A549 (cell line): Measurements from ENCODE around the gene GRK2. TPM values are rescaled to one million over a fixed set of nuclear protein-coding genes. Genes with fewer than 3 reads are reported as not detected.

Experiments
- ATAC-seq, 2 experiments: fragments of 200-7000 bp in 1 of 2; fragments of >200 bp in 1 of 2; cut with Nextera tagmentation in 1 of 2; cut with Tn5 transposase in 1 of 2; 3 replicates each; pipeline versions ENCODE4 v1.8.0 to v1.9.1; 2018 to 2020; ENCODE audit warnings: mild to moderate bottlenecking in 1 of 2, moderate library complexity in 1 of 2
- CTCF ChIA-PET: fragments of 300-600 bp; sonication (Branson Sonifier 250); formaldehyde crosslinking; extraction: SDS; loops from one replicate; lab custom pipeline; 2021; ENCODE audit warnings: antibody characterized with exemption, inconsistent platforms; lab: Yijun Ruan, JAX
- POLR2A ChIA-PET: fragments of 350-600 bp; formaldehyde crosslinking; extraction: SDS; loops from one replicate; lab custom pipeline; 2021; ENCODE audit warnings: antibody characterized with exemption, inconsistent platforms; lab: Yijun Ruan, JAX
- DNase-seq, 2 experiments: peaks; one replicate each; pipeline versions ENCODE4 v3.0.0 to v3.0.0-alpha.2; 2011 to 2016; ENCODE audit warnings: low read depth in 1 of 2, low spot score in 1 of 2
- FAIRE-seq: peaks from 2 replicates; lab custom pipeline; 2011; peaks lifted over from hg19 to GRCh38; lab: Jason Lieb, UNC
- H3K27ac ChIP-seq, 2 experiments: fragments of >200 bp; sonication (Bioruptor Twin); formaldehyde crosslinking; 3 replicates each; pipeline ENCODE4 v1.5.1; 2016 to 2017
- H3K4me1 ChIP-seq: fragments of >200 bp; sonication (Bioruptor Twin); formaldehyde crosslinking; 3 replicates; pipeline ENCODE4 v1.6.1; 2016
- H3K4me2 ChIP-seq: fragments of >200 bp; sonication (Bioruptor Twin); formaldehyde crosslinking; 3 replicates; pipeline ENCODE4 v1.6.1; 2016
- H3K4me3 ChIP-seq: fragments of >200 bp; sonication (Bioruptor Twin); formaldehyde crosslinking; 3 replicates; pipeline ENCODE4 v1.5.1; 2016
- H3K9me3 ChIP-seq: fragments of >200 bp; sonication (Bioruptor Twin); formaldehyde crosslinking; 3 replicates; pipeline ENCODE4 v1.6.1; 2016
- CHD4 ChIP-seq: fragments of 200-600 bp; sonication (generic); IDR thresholded peaks from 2 replicates; pipeline ENCODE4 v1.6.1; 2016; ENCODE audit warnings: antibody characterized with exemption, mild to moderate bottlenecking, borderline replicate concordance
- EHMT2 ChIP-seq: fragments of 200-600 bp; sonication (generic); IDR thresholded peaks from 2 replicates; pipeline ENCODE4 v1.6.1; 2016; ENCODE audit warnings: antibody characterized with exemption, low read depth, mild to moderate bottlenecking, moderate library complexity
- ESRRA ChIP-seq: fragments of 150-350 bp; IDR thresholded peaks from 2 replicates; pipeline ENCODE4 v1.6.1; 2014; ENCODE audit warnings: mild to moderate bottlenecking, low read length, borderline replicate concordance
- FOSB ChIP-seq: fragments of 250-450 bp; sonication (Bioruptor Pico); IDR thresholded peaks from 2 replicates; pipeline ENCODE4 v1.5.0; 2020; ENCODE audit warnings: mild to moderate bottlenecking, moderate library complexity
- FOXS1 ChIP-seq: fragments of 250-450 bp; sonication (Bioruptor Pico); IDR thresholded peaks from 2 replicates; pipeline ENCODE4 v1.5.0; 2020; ENCODE audit warnings: mild to moderate bottlenecking, moderate library complexity
- GATA3 ChIP-seq: IDR thresholded peaks from 2 replicates; pipeline ENCODE4 v1.6.1; 2012; ENCODE audit warnings: borderline replicate concordance
- HOXB13 ChIP-seq: fragments of 250-450 bp; sonication (Bioruptor Pico); IDR thresholded peaks from 2 replicates; pipeline ENCODE4 v1.5.0; 2020; ENCODE audit warnings: low read depth, mild to moderate bottlenecking, moderate library complexity
- MYC ChIP-seq: IDR thresholded peaks from 2 replicates; pipeline ENCODE4 v1.6.1; 2012; ENCODE audit warnings: mild to moderate bottlenecking, inconsistent platforms, low read length, improper control_type of control experiment, borderline replicate concordance
- NPAS2 ChIP-seq: fragments of 250-450 bp; sonication (Bioruptor Pico); IDR thresholded peaks from 2 replicates; pipeline ENCODE4 v1.8.0; 2022; ENCODE audit warnings: mild to moderate bottlenecking, moderate library complexity, borderline replicate concordance
- POLR2AphosphoS2 ChIP-seq: conservative IDR thresholded peaks from 2 replicates; pipeline ENCODE4 v1.6.1; 2012; ENCODE audit warnings: low read length, improper control_type of control experiment, inconsistent platforms
- RAD21 ChIP-seq, 2 experiments: fragments of >200 bp in 1 of 2; sonication (Bioruptor Twin) in 1 of 2; formaldehyde crosslinking in 1 of 2; IDR thresholded peaks in 1 of 2; conservative IDR thresholded peaks in 1 of 2; 2 replicates in 1 of 2; 3 replicates in 1 of 2; pipeline ENCODE4 v1.6.1; 2012 to 2018; ENCODE audit warnings: inconsistent platforms in 1 of 2
- RCOR1 ChIP-seq: fragments of 150-350 bp; IDR thresholded peaks from 2 replicates; pipeline ENCODE4 v1.6.1; 2014; ENCODE audit warnings: antibody characterized with exemption, low read length, low read depth
- SMC3 ChIP-seq: fragments of >200 bp; sonication (Bioruptor Twin); formaldehyde crosslinking; IDR thresholded peaks from 3 replicates; pipeline ENCODE4 v1.6.1; 2018; ENCODE audit warnings: inconsistent platforms
- TP53 ChIP-seq: fragments of 250-450 bp; sonication (Bioruptor Pico); IDR thresholded peaks from 2 replicates; pipeline ENCODE4 v1.5.0; 2021; ENCODE audit warnings: mild to moderate bottlenecking, moderate library complexity
- ZSCAN20 ChIP-seq: fragments of 250-450 bp; sonication (Bioruptor Pico); IDR thresholded peaks from 2 replicates; pipeline ENCODE4 v1.8.0; 2022; ENCODE audit warnings: mild to moderate bottlenecking, moderate library complexity
- WGBS: methylation state at CpG from one replicate; pipeline ENCODE4 v1.1.6; 2017; ENCODE audit errors: missing lambda C conversion rate; 5-methylcytosine and 5-hydroxymethylcytosine counted together
- polyA plus RNA-seq, 4 experiments: library from polyadenylated mRNA; depleted of rRNA in 3 of 4; stranded (reverse); fragments of >200 nt; fragmentation: RNase III in 1 of 4; extraction: RNeasy Plus Mini Kit Qiagen cat#74134 plus additional on column Dnase treatment in 1 of 4; gene quantifications; 2 replicates in 3 of 4; 3 replicates in 1 of 4; pipeline ENCODE4 v1.2.3, GENCODE V29; 2011 to 2017
- TF ChIP-seq, protein P1 (sequence below): IDR thresholded peaks from 2 replicates; pipeline ENCODE4 v1.6.1; 2012; ENCODE audit warnings: low read depth, borderline replicate concordance
- TF ChIP-seq, protein P2 (sequence below): fragments of 200-600 bp; sonication (generic); IDR thresholded peaks from 2 replicates; pipeline ENCODE4 v1.6.1; 2016; ENCODE audit warnings: antibody characterized with exemption, mild to moderate bottlenecking, moderate library complexity
- TF ChIP-seq, protein P3 (sequence below): fragments of >200 bp; sonication (Bioruptor Twin); formaldehyde crosslinking; IDR thresholded peaks from 3 replicates; pipeline ENCODE4 v1.6.1; 2016
- TF ChIP-seq, protein P4 (sequence below): IDR thresholded peaks from 2 replicates; pipeline ENCODE4 v1.6.1; 2012
- TF ChIP-seq, protein P5 (sequence below): fragments of 150-350 bp; IDR thresholded peaks from 2 replicates; pipeline ENCODE4 v1.6.1; 2014; ENCODE audit warnings: low read depth, mild to moderate bottlenecking, low read length
- TF ChIP-seq, protein P6 (sequence below): fragments of 450-650 bp; IDR thresholded peaks from 2 replicates; pipeline ENCODE4 v1.6.1; 2014; ENCODE audit warnings: antibody characterized with exemption
- TF ChIP-seq, protein P7 (sequence below): fragments of 250-450 bp; sonication (Bioruptor Pico); IDR thresholded peaks from 2 replicates; pipeline ENCODE4 v1.5.0; 2020; ENCODE audit warnings: low read depth, mild to moderate bottlenecking, moderate library complexity

Gene GRK2
- polyA plus RNA-seq, 2 of the 4 experiments (the other 2 are of a cell fraction), result 20.5 to 29.7 TPM

DNA sequence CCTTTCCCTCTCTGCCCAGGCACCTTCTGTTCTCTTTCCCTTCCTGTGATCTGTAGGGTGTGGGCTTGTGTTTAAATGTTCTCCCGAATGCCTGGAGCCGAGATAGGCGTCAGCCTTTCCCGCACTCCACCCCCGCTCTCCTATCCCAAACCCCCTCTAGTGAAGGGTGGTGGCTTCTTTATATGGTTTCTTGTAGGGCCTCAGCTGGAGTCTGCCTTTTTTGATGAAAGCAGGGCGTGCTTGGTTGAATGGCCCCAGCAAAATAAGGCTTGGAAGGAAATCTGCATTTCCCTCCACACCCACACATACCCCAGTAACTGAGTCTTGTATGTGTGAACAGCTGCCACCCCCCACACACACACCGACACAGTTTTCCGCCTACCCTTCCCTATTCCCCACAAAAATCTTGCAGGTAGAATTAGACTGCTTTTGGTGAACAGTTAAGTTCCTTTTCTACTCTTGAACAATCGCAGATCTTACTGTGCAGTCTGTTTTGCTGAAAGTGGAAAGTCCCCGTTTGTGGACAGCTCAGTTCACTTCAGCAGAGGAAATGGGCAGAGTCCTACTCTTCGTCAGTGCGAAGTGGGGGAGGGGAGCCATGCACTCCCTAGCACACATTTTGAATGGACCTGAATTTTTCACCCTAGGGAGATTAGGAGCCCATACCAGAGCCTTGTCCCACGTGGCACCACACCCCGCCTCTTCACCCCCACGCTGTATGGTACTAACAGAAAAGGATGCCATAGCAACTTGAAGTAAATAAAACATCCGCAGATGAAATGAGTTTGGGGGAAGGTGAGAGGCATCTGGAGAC lies 25.5 kb upstream of the GRK2 start:
- TF ChIP-seq, protein P1, sequence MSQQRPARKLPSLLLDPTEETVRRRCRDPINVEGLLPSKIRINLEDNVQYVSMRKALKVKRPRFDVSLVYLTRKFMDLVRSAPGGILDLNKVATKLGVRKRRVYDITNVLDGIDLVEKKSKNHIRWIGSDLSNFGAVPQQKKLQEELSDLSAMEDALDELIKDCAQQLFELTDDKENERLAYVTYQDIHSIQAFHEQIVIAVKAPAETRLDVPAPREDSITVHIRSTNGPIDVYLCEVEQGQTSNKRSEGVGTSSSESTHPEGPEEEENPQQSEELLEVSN, result no peak
- TF ChIP-seq, protein P2, sequence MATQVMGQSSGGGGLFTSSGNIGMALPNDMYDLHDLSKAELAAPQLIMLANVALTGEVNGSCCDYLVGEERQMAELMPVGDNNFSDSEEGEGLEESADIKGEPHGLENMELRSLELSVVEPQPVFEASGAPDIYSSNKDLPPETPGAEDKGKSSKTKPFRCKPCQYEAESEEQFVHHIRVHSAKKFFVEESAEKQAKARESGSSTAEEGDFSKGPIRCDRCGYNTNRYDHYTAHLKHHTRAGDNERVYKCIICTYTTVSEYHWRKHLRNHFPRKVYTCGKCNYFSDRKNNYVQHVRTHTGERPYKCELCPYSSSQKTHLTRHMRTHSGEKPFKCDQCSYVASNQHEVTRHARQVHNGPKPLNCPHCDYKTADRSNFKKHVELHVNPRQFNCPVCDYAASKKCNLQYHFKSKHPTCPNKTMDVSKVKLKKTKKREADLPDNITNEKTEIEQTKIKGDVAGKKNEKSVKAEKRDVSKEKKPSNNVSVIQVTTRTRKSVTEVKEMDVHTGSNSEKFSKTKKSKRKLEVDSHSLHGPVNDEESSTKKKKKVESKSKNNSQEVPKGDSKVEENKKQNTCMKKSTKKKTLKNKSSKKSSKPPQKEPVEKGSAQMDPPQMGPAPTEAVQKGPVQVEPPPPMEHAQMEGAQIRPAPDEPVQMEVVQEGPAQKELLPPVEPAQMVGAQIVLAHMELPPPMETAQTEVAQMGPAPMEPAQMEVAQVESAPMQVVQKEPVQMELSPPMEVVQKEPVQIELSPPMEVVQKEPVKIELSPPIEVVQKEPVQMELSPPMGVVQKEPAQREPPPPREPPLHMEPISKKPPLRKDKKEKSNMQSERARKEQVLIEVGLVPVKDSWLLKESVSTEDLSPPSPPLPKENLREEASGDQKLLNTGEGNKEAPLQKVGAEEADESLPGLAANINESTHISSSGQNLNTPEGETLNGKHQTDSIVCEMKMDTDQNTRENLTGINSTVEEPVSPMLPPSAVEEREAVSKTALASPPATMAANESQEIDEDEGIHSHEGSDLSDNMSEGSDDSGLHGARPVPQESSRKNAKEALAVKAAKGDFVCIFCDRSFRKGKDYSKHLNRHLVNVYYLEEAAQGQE, result peak; percentile 18; the same call in 1 of the 2 replicates
- TF ChIP-seq TP53 (CRISPR knock-in tag) (0 out of 2 replicates have a peak, but pooled peaks have one; percentile 47), EHMT2 (no peak), POLR2AphosphoS2 (no peak), NPAS2 (CRISPR knock-in tag) (no peak), RCOR1 (no peak), FOXS1 (CRISPR knock-in tag) (no peak), MYC (peak; percentile 90; the same call in 1 of the 2 replicates), RAD21 (conservative IDR thresholded peaks at IDR 0.05 in 1 of 2, IDR thresholded peaks at IDR 0.05 in 1 of 2) (no peak)
- TF ChIP-seq, protein P3, sequence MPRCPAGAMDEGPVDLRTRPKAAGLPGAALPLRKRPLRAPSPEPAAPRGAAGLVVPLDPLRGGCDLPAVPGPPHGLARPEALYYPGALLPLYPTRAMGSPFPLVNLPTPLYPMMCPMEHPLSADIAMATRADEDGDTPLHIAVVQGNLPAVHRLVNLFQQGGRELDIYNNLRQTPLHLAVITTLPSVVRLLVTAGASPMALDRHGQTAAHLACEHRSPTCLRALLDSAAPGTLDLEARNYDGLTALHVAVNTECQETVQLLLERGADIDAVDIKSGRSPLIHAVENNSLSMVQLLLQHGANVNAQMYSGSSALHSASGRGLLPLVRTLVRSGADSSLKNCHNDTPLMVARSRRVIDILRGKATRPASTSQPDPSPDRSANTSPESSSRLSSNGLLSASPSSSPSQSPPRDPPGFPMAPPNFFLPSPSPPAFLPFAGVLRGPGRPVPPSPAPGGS, result no peak
- TF ChIP-seq, protein P4, sequence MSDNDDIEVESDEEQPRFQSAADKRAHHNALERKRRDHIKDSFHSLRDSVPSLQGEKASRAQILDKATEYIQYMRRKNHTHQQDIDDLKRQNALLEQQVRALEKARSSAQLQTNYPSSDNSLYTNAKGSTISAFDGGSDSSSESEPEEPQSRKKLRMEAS, result peak; percentile 80
- TF ChIP-seq, protein P5, sequence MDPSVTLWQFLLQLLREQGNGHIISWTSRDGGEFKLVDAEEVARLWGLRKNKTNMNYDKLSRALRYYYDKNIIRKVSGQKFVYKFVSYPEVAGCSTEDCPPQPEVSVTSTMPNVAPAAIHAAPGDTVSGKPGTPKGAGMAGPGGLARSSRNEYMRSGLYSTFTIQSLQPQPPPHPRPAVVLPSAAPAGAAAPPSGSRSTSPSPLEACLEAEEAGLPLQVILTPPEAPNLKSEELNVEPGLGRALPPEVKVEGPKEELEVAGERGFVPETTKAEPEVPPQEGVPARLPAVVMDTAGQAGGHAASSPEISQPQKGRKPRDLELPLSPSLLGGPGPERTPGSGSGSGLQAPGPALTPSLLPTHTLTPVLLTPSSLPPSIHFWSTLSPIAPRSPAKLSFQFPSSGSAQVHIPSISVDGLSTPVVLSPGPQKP, result no peak
- TF ChIP-seq, protein P6, sequence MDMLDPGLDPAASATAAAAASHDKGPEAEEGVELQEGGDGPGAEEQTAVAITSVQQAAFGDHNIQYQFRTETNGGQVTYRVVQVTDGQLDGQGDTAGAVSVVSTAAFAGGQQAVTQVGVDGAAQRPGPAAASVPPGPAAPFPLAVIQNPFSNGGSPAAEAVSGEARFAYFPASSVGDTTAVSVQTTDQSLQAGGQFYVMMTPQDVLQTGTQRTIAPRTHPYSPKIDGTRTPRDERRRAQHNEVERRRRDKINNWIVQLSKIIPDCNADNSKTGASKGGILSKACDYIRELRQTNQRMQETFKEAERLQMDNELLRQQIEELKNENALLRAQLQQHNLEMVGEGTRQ, result peak; percentile 63
- ATAC-seq, result peak; percentile 54 to 59
- ChIA-PET CTCF (interaction anchor here (0.6 to 4.2 kb wide), 9 partner anchors 7 to 804 kb away, joined by 3 to 21 read pairs (median 4); no protein-coding TSS in a partner anchor), POLR2A (interaction anchor here (1.0 to 2.2 kb wide), 5 partner anchors 12 to 160 kb away, joined by 3 to 10 read pairs (median 7); partner anchors contain the start of genes ANKRD13D and KDM2A)
- WGBS, result 4% methylated on average over 16 of the region's 16 CpGs
- Histone ChIP-seq H3K4me2 (peak overlapping the region; percentile 94), H3K27ac (peak overlapping the region; percentile 80 to 89), H3K9me3 (no peaks in the 10 kb centered on the region), H3K4me1 (peaks cover 28% of the 10 kb centered on the region), H3K4me3 (peak overlapping the region; percentile 69)
- DNase-seq, result peak; percentile 56 to 75
- no peak for FAIRE-seq

DNA sequence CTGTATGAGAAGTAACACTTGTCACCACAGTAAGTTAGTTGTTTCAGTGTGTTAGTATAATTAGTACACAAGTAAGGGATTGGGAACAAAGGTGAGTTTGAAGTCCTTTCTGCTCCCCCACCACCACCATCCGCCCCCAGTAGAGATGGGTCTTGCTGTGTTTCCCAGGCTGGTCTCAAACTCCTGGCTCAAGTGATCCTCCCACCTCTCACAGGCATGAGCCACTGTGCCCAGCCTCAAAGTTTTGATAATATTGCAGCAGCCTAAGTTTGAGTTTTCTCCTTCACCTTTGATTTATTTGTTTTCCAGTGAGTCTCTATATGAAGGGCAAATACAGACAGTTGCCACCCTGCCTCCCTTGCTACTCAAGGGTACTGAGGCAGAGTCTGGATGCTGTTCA lies 23.7 kb upstream of the GRK2 start:
- DNase-seq (no peak), FAIRE-seq (no peak), ATAC-seq (no peak)
- Histone ChIP-seq H3K4me3 (no peak overlapping the region), H3K9me3 (no peaks in the 10 kb centered on the region), H3K4me2 (peak overlapping the region; percentile 94), H3K27ac (no peak overlapping the region), H3K4me1 (peaks cover 30% of the 10 kb centered on the region)
- ChIA-PET POLR2A (no interaction called here), CTCF (interaction anchor here (0.6 to 3.8 kb wide), 5 partner anchors 11 to 124 kb away, joined by 3 to 13 read pairs (median 5); no protein-coding TSS in a partner anchor)
- 80% methylated on average over 1 of the region's 1 CpG for WGBS
- TF ChIP-seq ZSCAN20 (no peak), GATA3 (no peak), RAD21 (conservative IDR thresholded peaks at IDR 0.05 in 1 of 2, IDR thresholded peaks at IDR 0.05 in 1 of 2) (no peak), CHD4 (no peak), FOSB (CRISPR knock-in tag) (no peak), HOXB13 (CRISPR knock-in tag) (no peak), POLR2AphosphoS2 (no peak), SMC3 (no peak), ESRRA (no peak), FOXS1 (CRISPR knock-in tag) (no peak)
- TF ChIP-seq, protein P7, sequence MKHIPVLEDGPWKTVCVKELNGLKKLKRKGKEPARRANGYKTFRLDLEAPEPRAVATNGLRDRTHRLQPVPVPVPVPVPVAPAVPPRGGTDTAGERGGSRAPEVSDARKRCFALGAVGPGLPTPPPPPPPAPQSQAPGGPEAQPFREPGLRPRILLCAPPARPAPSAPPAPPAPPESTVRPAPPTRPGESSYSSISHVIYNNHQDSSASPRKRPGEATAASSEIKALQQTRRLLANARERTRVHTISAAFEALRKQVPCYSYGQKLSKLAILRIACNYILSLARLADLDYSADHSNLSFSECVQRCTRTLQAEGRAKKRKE, result no peak
- TF ChIP-seq, protein P6, result no peak
